B cell (primary cell): ENCODE results near the gene DPM1. TPM values are rescaled to one million over a fixed set of nuclear protein-coding genes. Genes with fewer than 3 reads are reported as not detected.
A peak's percentile ranks its signal among the peaks of the same experiment; 100 is the strongest.

Source experiments
- ATAC-seq: fragments of 200-7000 bp; cut with Tn5 transposase; one replicate; pipeline ENCODE4 v1.10.0; 2021; ENCODE audit warnings: low read depth, mild to moderate bottlenecking, moderate number of reproducible peaks, moderate library complexity
- CTCF ChIA-PET: fragments of 350-600 bp; sonication (Branson Sonifier 250); formaldehyde crosslinking; loops from one replicate; lab custom pipeline; 2021; ENCODE audit warnings: antibody characterized with exemption, inconsistent platforms; lab: Charles Lee
- POLR2A ChIA-PET: fragments of 350-600 bp; sonication (Branson Sonifier 250); formaldehyde crosslinking; loops from one replicate; lab custom pipeline; 2021; ENCODE audit warnings: antibody characterized with exemption; lab: Charles Lee
- DNase-seq: peaks from one replicate; pipeline ENCODE4 v3.0.0; 2013
- H2AFZ ChIP-seq: 2 replicates; pipeline ENCODE4 v1.6.1; 2012; ENCODE audit warnings: mild to moderate bottlenecking, low read depth, low read length; ENCODE audit not compliant: insufficient read depth, poor library complexity, severe bottlenecking
- H3K27ac ChIP-seq, 2 donors: 1 replicate in 1 of 2; 2 replicates in 1 of 2; pipeline ENCODE4 v1.5.1; 2012 to 2013; ENCODE audit warnings: low read length in 2 of 2, mild to moderate bottlenecking in 2 of 2, moderate library complexity in 1 of 2
- H3K27me3 ChIP-seq, 4 experiments: fragments of 200-600 bp in 1 of 4; sonication (generic) in 1 of 4; replicated peaks in 1 of 4; 1 replicate in 2 of 4; 2 replicates in 2 of 4; pipeline versions ENCODE4 v1.6.1 to v1.7.0; 2013 to 2016; ENCODE audit warnings: low read length in 3 of 4, mild to moderate bottlenecking in 2 of 4, mixed read lengths in 1 of 4, moderate library complexity in 1 of 4; ENCODE audit not compliant: insufficient read depth in 4 of 4, control insufficient read depth in 3 of 4; ENCODE audit errors: control extremely low read depth in 1 of 4
- H3K36me3 ChIP-seq, 2 experiments: replicated peaks in 1 of 2; 1 replicate in 1 of 2; 2 replicates in 1 of 2; pipeline versions ENCODE4 v1.6.1 to v1.7.1; 2013; ENCODE audit warnings: low read length in 1 of 2; ENCODE audit not compliant: insufficient read depth in 2 of 2, control insufficient read depth in 1 of 2; ENCODE audit errors: control extremely low read depth in 1 of 2, extremely low read depth in 1 of 2
- H3K4me1 ChIP-seq, 2 donors: fragments of 200-600 bp in 1 of 2; sonication (generic) in 1 of 2; 1 replicate in 1 of 2; 2 replicates in 1 of 2; pipeline versions ENCODE4 v1.5.1 to v1.6.1; 2013 to 2017; ENCODE audit warnings: low read length in 2 of 2; ENCODE audit not compliant: control insufficient read depth in 2 of 2, insufficient read depth in 2 of 2
- H3K4me2 ChIP-seq: replicated peaks from 2 replicates; pipeline ENCODE3; 2012; ENCODE audit warnings: mild to moderate bottlenecking, low read depth, low read length; ENCODE audit not compliant: poor library complexity, severe bottlenecking
- H3K4me3 ChIP-seq, 5 experiments: fragments of 200-600 bp in 1 of 5; sonication (generic) in 1 of 5; 1 replicate in 3 of 5; 2 replicates in 2 of 5; pipeline versions ENCODE4 v1.5.1 to v1.7.0; 2011 to 2016; ENCODE audit warnings: low read length in 4 of 5, mild to moderate bottlenecking in 4 of 5, low read depth in 2 of 5, control low read depth in 1 of 5, moderate library complexity in 1 of 5; ENCODE audit not compliant: insufficient read depth in 1 of 5; ENCODE audit errors: control extremely low read depth in 1 of 5, extremely low read depth in 1 of 5
- H3K79me2 ChIP-seq: fragments of 200-600 bp; sonication (generic); one replicate; pipeline ENCODE4 v1.6.0; 2016; ENCODE audit warnings: low read length; ENCODE audit not compliant: control insufficient read depth, insufficient read depth
- H3K9ac ChIP-seq: fragments of 200-600 bp; sonication (generic); 2 replicates; pipeline ENCODE4 v1.6.1; 2017; ENCODE audit warnings: mild to moderate bottlenecking, low read length, moderate library complexity
- H3K9me3 ChIP-seq, 3 donors: one replicate each; pipeline versions ENCODE4 v1.6.1 to v1.7.1; 2013; ENCODE audit warnings: low read length in 2 of 3; ENCODE audit not compliant: control insufficient read depth in 2 of 3, insufficient read depth in 1 of 3; ENCODE audit errors: control extremely low read depth in 1 of 3
- H4K20me1 ChIP-seq: 2 replicates; pipeline ENCODE4 v1.6.0; 2012; ENCODE audit warnings: mild to moderate bottlenecking, low read length; ENCODE audit not compliant: insufficient read depth, control insufficient read depth, poor library complexity, severe bottlenecking
- H3K27ac Mint-ChIP-seq: one replicate; pipeline ENCODE4 v1.8.0; 2021; ENCODE audit warnings: mixed read lengths
- H3K27me3 Mint-ChIP-seq: one replicate; pipeline ENCODE4 v1.8.0; 2021; ENCODE audit warnings: mixed read lengths
- H3K4me1 Mint-ChIP-seq: one replicate; pipeline ENCODE4 v1.8.0; 2021; ENCODE audit warnings: mixed read lengths
- H3K4me3 Mint-ChIP-seq: one replicate; pipeline ENCODE4 v1.8.0; 2021; ENCODE audit warnings: mixed read lengths
- H3K9me3 Mint-ChIP-seq: one replicate; pipeline ENCODE4 v1.8.0; 2022; ENCODE audit warnings: mixed read lengths; ENCODE audit not compliant: insufficient read depth
- EZH2 ChIP-seq: IDR thresholded peaks from 2 replicates; pipeline ENCODE4 v1.6.1; 2012; ENCODE audit warnings: borderline replicate concordance, low read depth, mild to moderate bottlenecking, moderate library complexity, low read length; ENCODE audit not compliant: insufficient read depth, poor library complexity, severe bottlenecking
- WGBS: methylation state at CpG from one replicate; pipeline ENCODE4 v1.1.5; 2013; ENCODE audit warnings: missing lambda C conversion rate; ENCODE audit not compliant: insufficient coverage; 5-methylcytosine and 5-hydroxymethylcytosine counted together
- intact Hi-C: fragments of 100-400 bp; cut with micrococcal nuclease; formaldehyde crosslinking; loops from one replicate; pipeline ENCODE4 v1.10.0; 2022
- polyA plus RNA-seq: library from polyadenylated mRNA; depleted of rRNA; stranded (reverse); fragments of >200 nt; gene quantifications from 2 replicates; pipeline ENCODE4 v1.2.3, GENCODE V29; 2012
- total RNA-seq, 2 donors: library from RNA; stranded (reverse); fragments of 120-200 nt in 1 of 2; gene quantifications; 1 replicate in 1 of 2; 2 replicates in 1 of 2; pipeline versions ENCODE4 v1.2.3 to v1.2.4, GENCODE V29; 2013 to 2022
- TF ChIP-seq, protein P1 (sequence below): fragments of 200-600 bp; IDR thresholded peaks from one replicate; pipeline ENCODE4 v1.8.0; 2022; ENCODE audit warnings: antibody characterized with exemption, mild to moderate bottlenecking

DPM1 gene
- total and polyA plus RNA-seq, 2 donors (not counting 1 experiment from before 2014, with no cell fraction given) = 13.4 to 35.2 TPM

GRCh38 chr20:50929299-50930138 lies 28.8 kb downstream of the DPM1 start:
- intact Hi-C loops = loop anchor here (1.0 to 5.0 kb wide), 5 partner anchors 37 to 812 kb away; partner anchors contain the start of gene PARD6B

More at GRCh38 chr20:50929299-50930138, 28.8 kb downstream of the DPM1 start:
- CTCF ChIA-PET = interaction anchor here (0.5 to 16.7 kb wide), 30 partner anchors 9 to 417 kb away, joined by 3 to 390 read pairs (median 4); partner anchors contain the start of genes BCAS4, DPM1 and MOCS3
- Histone ChIP-seq H3K9ac (peak overlapping the region; percentile 67), H3K27me3 (no peaks in the 10 kb centered on the region), H3K36me3 (peaks cover 0 to 47% of the 10 kb centered on the region in 2 experiments), H3K9me3 (no peaks in the 10 kb centered on the region), H3K27ac (peak overlapping the region; percentile 62 to 68), H4K20me1 (peaks cover 28% of the 10 kb centered on the region), H3K79me2 (peaks cover 59% of the 10 kb centered on the region), H3K4me1 (peaks cover 24 to 28% of the 10 kb centered on the region in 2 donors), H2AFZ (no peak overlapping the region), H3K4me3 (peak overlapping the region; percentile 62 to 85 (median 76)), H3K4me2 (peak overlapping the region; percentile 83)
- WGBS = 0% methylated on average over 3 of the region's 13 CpGs
- no peaks in the 10 kb centered on the region for H3K9me3 Mint-ChIP-seq
- TF ChIP-seq EZH2 = no peak
- TF ChIP-seq, protein P1, sequence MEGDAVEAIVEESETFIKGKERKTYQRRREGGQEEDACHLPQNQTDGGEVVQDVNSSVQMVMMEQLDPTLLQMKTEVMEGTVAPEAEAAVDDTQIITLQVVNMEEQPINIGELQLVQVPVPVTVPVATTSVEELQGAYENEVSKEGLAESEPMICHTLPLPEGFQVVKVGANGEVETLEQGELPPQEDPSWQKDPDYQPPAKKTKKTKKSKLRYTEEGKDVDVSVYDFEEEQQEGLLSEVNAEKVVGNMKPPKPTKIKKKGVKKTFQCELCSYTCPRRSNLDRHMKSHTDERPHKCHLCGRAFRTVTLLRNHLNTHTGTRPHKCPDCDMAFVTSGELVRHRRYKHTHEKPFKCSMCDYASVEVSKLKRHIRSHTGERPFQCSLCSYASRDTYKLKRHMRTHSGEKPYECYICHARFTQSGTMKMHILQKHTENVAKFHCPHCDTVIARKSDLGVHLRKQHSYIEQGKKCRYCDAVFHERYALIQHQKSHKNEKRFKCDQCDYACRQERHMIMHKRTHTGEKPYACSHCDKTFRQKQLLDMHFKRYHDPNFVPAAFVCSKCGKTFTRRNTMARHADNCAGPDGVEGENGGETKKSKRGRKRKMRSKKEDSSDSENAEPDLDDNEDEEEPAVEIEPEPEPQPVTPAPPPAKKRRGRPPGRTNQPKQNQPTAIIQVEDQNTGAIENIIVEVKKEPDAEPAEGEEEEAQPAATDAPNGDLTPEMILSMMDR = peak; percentile 95
- peaks cover 53% of the 10 kb centered on the region for H3K4me1 Mint-ChIP-seq
- H3K4me3 Mint-ChIP-seq = peak overlapping the region; percentile 92
- POLR2A ChIA-PET = interaction anchor here (0.8 to 4.9 kb wide), 6 partner anchors 29 to 137 kb away, joined by 3 to 123 read pairs (median 8); partner anchors contain the start of genes BCAS4, DPM1 and MOCS3
- peak overlapping the region; percentile 91 for H3K27ac Mint-ChIP-seq
- DNase-seq (peak; percentile 95), ATAC-seq (peak; percentile 55)
- H3K27me3 Mint-ChIP-seq = no peaks in the 10 kb centered on the region
